ENCODE measurements around the gene TAF1D.

The TAF1D gene

DNA sequence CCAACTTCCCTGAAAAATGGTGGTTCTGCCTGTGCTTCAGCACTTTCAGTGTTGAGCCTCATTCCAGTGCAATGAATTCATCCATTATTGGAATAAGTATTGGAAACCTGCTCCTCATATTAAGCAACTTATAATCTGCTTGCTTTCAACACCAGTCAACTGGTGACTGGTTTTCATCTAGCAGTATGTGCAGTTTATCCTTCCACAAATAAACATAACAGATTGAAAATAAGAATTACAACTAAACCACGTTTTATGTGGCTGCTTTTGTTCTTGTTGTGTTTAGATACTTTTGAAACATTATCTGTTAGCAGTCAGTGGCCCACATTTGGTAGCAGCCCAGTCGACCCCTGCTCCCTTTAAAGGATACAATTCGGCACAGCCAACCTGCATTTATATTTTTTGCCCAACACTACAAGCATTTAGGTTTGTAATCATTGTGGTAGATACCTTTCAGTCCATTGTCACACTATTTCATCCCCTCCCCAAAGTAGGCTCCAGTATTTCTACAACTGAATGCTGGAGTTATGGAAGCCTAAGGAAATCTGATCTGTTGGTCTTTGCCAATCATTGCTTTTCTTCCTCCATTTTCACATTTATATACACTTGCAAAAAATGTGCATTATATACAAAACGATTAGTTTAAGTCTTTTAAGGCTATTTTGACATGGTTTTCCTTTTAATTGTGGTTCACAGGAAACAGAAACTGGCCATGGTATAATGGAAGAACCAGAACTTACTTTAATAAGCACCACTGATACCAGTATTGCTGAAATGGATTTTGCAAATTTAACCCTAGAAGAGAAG, 13.1 kb downstream of the TAF1D start:
- in situ Hi-C loops (cut with MboI; ENCODE audit: low sequenced_read_pairs): no loop called here

DNA sequence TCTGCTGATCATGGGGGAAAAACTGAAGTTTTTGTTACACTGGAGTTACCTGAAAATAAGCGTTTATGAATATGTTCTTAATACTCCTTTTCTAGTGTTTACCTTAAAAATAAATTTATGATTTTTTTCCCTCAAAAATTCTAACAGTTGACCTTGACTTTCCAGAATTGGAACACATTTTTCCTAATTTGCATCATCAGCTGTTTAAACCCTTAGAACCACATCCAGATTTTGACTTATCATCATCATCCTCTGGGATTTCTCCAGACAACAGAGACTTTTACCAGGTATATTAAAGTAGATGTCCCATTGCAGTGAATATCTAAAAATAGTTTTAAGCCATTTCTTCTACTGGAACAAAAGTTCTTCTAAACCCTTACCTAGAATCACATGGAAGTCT, 17.2 kb downstream of the TAF1D start:
- in situ Hi-C loops (cut with MboI; ENCODE audit: low sequenced_read_pairs): no loop called here

DNA sequence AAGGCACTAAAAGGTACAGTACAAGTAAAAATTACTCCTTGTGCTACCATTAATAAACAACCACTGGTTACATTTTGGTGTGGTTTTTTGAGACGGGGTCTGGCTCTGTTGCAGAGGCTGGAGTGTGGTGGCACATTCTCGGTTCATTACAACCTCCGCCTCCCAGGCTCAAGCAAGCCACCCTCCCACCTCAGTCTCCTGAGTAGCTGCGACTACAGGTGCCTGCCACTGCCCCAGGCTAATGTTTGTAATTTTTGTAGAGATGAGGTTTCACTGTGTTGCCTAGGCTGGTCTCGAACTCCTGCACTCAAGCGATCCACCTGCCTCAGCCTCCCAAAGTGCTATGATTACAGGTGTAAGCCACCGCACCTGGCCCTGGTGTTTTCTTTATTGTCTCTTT, 20.8 kb downstream of the TAF1D start:
- in situ Hi-C loops (cut with MboI; ENCODE audit: low sequenced_read_pairs): no loop called here

DNA sequence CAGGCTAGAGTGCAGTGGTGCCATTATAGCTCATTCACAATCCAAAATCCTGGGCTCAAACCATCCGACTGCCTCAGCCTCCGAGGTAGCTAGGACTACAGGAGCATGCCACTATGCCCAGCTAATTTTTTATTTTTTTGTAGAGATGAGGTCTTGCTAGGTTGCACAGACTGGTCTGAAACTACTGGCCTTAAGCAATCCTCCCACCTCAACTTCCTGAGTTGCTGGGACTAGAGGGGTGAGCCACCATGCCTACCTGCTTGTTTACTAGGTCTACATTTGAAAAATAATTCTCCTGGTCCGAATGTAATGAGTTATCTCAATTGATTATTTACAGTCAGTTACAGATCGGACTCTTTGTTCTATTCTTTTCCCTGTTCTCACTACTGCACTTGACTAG, 22.0 kb downstream of the TAF1D start:
- in situ Hi-C loops (cut with MboI; ENCODE audit: low sequenced_read_pairs): no loop called here

DNA sequence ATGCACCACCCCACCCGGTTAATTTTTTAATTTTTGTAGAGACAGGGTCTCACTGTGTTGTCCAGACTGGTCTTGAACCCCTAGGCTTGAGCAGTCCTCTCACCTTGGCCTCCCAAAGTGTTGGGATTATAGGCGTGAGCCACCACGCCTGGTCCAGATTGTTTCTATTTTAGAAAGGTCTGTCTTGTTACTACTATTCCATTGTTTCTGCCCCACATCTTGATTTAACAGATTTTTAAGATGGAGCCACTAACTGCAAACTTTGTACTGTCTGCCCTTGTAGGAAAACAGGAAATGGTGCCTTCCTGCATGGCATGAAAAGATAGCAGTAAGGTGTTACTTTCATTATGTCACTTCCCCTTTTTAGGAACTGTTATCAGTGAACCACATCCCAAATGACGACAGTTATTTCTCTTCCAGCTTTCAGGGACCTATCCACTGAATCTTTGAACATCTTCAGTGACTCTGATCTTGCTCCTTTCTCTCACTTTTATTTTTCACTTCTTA, 23.2 kb downstream of the TAF1D start:
- in situ Hi-C loops (cut with MboI; ENCODE audit: low sequenced_read_pairs): no loop called here

DNA sequence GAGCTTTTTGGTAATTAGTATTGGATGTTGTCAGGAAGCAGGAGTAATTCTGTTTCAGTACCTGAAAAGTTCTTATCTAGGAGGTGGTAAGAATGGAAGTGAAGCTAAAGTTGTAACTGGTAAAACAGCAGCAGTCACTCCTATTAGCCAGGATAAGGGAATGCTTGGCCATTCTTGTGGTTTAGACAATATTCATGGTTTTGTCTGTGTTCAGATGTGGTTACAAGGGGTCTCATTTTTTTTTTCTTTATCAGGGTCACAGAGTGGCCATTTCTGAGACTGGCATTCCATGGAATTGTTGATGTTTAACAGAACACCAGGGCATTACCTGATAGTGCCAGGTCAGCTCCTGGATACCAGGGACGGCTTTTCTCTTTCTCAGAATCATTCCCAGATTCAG, 23.8 kb downstream of the TAF1D start:
- in situ Hi-C loops (cut with MboI; ENCODE audit: low sequenced_read_pairs): no loop called here

DNA sequence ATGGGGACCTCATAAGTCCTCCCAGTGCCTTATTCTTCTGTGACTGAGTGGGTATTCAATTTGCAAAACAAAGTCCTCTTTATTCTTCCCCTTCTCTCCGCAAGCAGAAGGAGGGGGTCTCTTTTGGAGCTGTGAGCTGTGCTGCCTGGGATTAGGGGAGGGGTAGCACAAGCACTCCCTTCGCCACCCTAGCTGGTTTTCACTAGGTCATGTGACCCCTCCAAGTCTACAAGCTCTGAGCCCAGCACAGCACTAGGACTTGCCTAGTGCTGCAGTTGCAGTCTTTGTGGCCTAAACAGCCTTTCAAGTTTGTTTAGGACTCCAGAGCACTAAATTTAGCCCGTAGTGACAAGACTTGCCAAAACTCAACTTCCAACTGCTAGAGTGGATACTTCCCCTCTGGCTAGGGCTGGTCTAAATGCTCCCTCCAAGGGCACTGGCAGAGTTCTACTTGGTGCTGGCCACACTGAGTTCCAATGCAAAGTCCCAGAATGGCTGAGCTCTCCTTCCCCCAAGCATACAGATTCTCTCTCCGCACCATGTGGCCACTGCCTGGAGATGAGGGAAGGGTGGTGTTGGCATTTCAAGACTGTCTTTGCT, 25.4 kb downstream of the TAF1D start:
- in situ Hi-C loops (cut with MboI; ENCODE audit: low sequenced_read_pairs): no loop called here

DNA sequence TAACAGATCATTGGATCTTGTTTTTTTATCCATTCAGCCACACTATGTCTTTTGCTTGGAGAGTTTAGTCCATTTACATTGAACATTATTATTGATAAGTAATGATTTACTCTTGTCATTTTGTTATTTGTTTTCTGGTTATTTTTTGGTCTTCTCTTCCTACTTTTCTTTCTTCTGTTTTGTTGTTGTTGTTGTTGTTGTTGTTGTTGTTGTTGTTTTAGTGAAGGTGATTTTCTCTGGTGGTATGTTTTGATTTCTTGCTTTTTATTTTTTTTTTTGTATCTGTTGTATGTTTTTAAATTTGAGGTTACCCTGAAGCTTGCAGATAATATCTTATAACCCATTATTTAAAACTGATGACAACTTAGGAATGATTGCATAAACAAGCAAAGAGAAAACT, 28.6 kb downstream of the TAF1D start:
- in situ Hi-C loops (cut with MboI; ENCODE audit: low sequenced_read_pairs): no loop called here

DNA sequence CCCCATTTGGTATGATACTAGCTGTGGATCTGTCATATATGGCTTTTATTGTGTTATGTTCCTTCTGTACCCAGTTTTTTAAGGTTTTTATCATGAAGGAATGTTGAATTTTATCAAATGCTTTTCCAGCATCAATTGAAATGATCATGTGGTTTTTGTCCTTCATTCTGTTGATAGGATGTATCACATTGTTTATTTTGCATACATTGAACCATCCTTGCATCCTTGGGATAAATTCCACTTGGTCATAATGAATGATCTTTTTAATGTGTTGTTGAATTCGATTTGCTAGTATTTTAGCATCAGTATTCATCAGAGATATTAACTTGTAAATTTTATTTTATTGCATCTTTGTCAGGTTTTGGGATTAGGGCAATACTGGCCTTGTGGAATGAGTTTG, 31.1 kb downstream of the TAF1D start:
- in situ Hi-C loops (cut with MboI; ENCODE audit: low sequenced_read_pairs): no loop called here

DNA sequence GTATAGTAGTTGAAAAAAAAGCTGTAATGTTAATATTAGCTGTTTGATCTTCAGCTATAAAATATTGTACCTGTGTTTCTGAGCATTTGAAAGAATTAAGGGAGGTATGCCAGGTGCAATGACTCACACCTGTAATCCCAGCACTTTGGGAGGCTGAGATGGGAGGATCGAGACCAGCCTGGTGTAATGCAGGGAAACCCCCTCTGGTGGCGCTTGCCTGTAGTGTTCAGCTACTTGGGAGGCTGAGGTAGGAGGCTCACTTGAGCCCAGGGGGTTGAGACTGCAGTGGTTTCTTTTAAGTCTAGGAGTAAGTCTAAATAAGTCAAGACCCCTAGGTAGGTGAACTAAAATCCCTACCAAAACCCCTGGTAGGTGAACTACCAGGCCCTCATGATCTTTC, 37.1 kb downstream of the TAF1D start:
- in situ Hi-C loops (cut with MboI; ENCODE audit: low sequenced_read_pairs): no loop called here

DNA sequence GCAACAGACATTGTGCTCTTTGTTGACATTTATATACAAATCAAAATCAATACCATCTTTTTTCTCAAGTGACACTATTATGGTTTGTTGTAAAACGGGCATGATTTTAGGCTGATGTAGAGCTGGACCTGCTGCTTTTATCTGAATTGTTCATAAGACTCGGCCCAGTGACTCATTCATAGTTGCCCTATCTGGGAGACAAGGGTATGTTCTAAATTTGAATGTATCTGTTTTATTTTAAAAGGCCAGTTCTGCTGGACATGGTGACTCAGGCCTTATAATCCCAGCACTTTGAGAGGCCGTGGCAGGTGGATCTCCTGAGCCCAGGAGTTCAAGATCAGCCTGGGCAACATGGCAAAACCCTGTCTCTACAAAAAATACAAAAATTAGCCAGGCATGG, 40.5 kb downstream of the TAF1D start:
- in situ Hi-C loops (cut with MboI; ENCODE audit: low sequenced_read_pairs): no loop called here

DNA sequence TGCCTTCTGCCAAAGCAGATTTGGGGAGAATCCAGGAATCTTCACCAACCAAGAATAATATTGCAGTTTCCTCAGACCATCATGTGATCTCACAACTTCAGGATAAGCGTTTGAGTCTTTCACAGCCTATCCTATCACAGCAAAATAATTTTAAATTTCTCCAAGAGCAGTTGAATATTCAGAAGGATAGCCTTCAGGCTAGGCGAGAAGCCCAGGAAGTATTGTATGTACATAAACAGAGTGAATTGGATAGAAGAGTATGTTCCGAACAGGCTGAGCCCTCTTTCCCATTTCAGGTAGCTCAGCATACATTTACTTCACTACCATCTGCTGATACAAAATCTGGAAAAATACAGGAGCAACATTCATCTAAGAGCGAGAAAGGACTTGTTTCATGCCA, 43.7 kb downstream of the TAF1D start:
- in situ Hi-C loops (cut with MboI; ENCODE audit: low sequenced_read_pairs): no loop called here

DNA sequence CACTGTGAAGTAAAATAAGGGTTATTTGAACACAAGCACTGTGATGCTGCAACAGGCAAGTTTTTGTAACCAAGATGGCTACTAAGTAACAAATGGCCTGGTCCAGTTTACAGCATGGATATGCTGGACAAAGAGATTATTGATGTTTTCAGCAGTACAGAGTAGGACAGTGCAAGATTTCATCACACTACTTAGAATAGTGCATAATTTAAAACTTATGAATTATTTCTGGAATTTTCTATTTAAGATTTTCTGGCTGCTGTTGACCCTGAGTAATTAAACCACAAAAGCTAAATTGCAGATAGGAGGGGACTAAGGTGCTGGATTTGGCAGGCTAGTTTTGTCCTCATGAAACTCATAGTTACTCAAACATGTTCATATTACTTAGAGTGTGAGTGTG, 46.7 kb downstream of the TAF1D start:
- in situ Hi-C loops (cut with MboI; ENCODE audit: low sequenced_read_pairs): no loop called here

DNA sequence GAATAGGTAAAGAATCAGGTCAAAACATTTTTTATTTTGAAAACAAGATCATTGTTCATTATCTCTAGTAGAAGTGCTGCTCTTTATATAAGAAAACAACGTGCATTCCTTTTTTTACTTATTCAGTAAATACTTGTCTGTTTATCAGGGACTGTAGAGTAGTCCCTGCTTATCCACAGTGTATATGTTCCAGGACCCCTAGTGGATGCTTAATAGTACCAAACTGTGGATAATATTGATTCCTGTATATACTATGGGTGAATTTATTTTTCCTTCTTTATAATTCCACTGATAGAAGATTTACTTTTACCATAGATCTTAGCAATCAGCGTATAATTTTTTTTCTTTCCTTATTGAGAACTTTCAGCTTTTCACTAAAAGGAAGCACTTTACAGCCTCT, 47.2 kb downstream of the TAF1D start:
- in situ Hi-C loops (cut with MboI; ENCODE audit: low sequenced_read_pairs): no loop called here

DNA sequence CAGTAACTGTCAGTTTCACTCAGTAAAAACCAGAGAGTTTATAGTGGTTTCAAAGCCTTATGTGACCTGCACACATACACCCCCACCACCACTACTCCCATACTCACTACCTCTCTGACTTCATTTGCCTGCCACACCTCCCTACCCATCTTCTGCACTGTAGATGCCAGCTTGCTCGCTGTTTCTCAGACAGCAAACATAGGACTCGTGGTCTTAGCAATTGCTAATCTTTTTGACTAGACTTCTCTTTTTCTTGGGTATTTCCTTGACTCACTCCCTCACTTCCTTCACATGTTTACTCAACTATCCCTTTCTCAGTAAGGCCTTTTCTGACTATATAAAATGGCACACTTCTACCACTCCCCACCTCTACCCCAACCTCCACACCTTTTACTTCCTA, 52.1 kb downstream of the TAF1D start:
- in situ Hi-C loops (cut with MboI; ENCODE audit: low sequenced_read_pairs): no loop called here

DNA sequence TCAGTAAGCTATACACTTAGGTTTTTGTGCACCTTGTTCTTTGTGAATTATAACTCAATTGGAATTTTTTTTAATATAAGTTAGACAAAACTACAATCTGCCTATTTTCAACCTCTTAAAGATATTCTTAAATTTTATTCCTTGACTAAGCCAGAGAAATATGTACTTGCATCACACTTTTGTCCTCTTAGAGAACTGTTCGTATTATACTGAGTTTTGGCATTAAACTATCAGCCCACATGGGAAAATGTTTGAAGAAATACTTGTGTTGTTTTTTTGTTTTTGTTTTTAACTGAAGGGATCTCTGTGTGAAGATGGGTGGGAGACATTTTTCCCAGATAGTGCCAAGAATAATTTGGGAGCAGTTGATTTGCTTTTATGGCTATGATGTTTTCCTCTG, 54.5 kb downstream of the TAF1D start:
- in situ Hi-C loops (cut with MboI; ENCODE audit: low sequenced_read_pairs): no loop called here

DNA sequence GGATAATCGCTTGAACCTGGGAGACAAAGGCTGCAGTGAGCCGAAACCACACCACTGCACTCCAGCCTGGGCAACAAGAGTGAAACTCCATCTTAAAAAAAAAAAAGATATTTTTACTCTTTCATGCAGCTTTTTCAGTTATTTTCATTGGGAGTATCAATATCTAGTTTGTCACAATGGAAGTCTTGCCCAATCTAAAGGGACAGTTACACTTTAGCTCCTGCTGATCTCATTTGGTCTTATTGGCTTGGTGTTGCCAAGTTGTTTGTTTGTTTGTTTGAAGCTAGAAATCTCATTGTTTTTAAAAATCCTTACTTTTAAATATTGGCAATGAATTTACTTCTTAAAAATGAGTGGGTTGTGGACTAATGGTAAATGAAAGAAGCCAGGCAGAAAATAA, 55.1 kb downstream of the TAF1D start:
- in situ Hi-C loops (cut with MboI; ENCODE audit: low sequenced_read_pairs): no loop called here
